Activated T-cell treated with anti-CD3 and anti-CD28 coated beads for 48 hours (primary cell): ENCODE results near the gene SEMA6B.

Source experiments
- DNase-seq: peaks from one replicate; pipeline ENCODE4 v3.0.0-alpha.2; 2020; ENCODE audit warnings: low read depth

SEMA6B gene

DNA sequence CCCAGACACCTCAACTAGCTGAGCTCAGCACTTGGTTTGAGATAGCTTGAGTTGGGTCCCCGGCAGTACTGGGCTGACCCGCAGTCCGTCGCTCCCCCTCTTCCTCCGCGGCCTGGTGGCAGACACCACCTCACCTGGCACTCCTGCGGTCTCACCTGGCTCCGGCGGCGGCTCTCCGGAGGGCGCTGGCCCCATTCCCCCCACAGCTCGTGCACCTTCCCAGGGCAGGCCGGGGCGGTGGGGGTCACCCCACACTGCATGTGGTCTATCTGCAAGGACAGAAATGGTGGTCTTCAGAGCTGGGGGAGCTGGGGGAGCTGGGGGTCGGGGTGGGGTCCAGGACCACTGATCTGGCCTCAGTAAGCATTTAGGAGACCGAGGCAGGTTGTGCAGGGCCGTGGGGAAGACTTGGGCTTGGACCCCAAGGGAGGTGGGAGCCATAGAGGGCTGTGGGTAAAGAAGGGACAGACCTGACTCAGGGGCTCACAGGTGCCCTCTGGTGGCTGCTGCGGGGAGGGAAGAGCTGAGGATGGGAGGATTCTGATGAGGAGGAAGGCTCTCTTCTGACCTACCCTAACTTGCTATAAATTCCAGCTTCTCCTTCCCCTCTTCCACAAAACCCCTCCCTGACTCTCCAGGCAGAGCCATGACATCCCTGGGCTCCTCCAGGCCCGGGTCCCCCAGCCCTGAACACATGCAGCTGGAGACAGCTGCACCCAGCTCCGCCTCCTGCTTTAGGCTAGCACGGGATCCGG, 34.5 kb downstream of the SEMA6B start:
- DNase-seq = peak; percentile 64

DNA sequence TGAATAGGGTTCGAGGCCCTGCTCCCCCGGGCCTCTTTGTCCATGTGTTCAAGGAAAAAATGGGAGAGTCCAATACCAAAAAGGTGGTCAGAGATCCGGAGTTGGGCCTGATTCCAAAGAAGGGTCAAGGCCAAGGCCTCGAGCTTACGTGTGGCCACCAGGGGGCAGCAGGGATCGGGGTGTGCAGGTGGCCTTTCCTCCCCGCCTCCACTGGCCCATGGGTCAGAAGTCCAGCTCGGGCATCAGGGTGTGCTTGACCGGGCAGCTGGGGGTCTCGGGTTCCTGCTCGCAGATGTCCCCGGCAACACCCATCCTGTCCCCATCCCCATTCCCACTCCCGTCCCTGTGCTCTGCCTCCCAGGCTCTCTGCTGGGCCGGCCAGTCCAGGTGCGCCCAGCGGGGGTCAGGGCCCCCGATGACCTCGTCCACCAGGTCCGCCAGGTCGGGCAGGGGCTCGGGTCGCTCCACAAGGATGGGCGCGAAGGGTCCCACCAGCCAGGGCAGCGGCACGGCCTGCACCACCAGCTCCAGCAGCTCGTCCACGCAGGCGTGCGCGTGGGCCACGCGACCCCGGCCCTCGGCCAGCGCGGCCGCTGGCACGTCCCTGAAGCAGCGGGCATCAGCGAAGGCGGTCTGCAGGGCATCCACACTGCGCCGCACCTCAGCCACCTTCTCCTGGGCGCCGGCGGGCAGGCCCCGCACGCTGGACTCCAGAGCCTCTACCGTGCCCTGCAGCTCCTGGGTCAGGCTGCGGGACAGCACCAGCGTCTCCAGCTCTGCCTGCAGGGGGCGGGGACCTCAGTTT, 36.0 kb downstream of the SEMA6B start:
- DNase-seq = peak; percentile 20

DNA sequence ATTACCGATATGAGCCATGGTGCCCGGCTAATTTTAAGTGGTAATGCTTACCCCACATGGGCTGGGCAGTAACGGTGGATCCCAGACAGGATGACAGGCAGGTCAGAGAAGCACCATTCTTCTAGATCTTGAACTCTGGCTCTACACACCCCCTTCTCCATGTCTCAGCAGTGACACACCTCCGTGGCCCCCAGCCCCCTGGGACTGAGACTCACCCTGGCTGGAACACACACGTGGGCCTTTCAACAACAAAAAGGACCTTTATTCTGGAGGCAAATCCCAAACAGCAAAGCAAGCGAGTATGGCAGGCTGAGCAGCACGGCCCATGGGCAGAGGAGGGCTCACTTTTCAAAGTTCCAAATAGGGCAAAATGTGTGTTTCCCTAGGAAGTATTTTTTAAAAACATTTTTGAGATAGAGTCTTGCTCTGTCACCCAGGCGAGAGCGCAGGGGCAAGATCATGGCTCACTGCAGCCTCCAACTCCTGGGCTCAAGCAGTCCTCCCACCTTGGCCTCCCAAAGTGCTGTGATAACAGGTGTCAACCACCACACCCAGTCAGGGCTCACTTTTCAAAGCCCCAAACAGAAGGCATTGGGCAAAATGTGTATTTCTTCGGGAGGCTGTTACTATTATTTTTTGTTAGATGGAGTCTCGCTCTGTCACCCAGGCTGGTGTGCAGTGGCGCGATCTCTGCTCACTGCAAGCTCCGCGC, 37.0 kb downstream of the SEMA6B start:
- DNase-seq = no peak

DNA sequence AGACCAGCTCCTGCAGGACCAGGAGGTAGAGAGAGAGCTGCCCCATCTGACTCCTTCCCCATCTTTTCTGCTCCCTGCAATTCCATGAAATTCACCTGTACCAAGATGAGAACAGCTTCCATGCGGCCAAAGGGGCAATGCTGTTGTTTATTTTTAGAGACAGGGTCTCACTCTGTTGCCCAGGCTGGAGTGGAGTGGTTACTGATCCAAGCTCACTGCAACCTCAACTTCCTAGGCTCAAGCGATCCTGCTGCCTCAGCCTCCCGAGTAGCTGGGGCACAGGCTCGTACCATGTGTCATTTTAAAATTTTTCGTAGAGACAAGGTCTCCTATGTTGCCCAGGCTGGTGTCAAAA, 37.6 kb downstream of the SEMA6B start:
- no peak for DNase-seq

DNA sequence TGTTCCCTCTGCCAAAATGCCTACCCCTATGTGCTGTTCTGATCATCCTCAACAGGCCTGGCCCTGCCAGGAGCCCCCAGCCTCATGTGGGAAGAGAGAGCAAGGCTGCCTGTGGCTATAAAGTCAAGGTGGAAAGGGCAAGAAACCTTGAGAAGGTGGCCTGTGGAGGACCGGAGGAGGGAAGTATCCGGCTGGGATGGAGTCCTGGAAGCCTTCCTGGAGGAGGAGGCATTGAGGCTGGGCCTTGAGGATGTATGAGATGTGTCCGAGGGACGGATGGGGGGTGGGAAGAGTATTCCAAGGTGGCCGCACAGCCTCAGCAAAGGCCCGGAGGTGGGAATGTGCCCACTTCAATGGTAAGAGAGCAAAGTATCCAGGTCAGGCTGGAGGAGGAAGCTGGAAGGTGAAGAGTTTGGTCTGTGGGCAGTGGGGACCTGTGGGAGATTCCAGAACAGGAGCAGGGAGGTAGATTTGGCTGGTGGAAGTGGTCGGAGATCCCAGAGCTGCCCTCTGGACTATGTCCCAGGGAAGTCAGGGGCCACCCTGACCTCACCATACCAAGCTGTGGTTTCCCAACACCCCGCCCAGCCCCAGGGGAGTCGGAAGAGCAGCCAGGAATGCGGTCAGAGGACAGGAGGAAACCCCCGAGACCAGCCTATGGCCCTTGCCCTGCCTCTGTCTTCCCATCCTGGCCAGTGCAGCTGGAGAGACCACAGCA, 38.2 kb downstream of the SEMA6B start:
- DNase-seq = no peak

DNA sequence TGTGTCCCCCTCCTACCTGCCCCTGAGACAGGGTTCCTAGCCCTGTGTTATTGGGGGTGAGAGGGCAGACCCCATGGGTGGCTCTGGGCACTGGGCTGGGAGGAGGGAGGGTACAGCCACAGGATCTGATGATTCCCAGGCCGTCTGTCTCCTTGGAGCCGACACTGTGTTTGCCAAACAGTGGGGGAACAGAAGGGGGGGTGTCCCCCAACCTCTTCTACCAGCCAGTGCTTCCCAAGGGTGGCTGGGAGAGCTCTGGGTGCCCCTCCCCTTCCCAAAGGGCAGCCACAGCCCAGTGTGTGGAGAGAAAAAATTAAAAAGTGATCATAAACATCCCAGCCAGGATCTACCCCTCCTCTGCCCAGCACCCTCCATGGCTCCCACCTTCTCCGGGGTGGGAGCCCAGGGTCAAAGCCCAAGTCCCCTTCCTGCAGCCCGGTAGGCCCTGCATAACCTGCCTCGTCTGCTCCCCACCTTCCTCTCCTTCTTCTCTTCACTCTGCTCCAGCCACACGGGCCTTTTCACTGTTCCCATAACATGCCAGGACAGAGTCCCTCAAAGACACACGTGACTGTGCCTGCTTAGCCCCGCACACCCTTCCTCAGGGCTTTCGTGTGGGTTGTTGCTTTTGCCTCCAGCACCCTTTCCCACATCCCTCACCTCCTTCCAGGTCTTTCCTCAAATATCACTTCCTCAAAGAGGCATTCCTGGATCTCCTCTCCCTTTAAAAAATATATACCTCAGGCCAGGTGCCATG, 39.8 kb downstream of the SEMA6B start:
- DNase-seq = no peak

DNA sequence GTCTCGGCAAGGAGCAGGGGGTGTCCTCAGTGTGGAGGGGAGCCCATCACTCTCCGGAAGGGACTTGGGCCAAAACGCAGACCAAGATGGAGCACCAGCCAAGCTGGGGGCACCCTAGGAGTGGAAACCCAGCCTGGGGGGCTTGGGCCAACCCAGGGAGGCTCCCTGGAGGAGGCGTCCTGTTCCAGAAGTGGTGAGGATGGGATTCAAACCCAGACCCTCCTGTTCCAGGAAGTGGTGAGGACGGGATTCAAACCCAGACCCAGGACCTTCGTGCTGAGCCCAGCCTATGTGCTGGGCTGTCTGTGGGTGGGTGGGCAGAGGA, 40.4 kb downstream of the SEMA6B start:
- no peak for DNase-seq

DNA sequence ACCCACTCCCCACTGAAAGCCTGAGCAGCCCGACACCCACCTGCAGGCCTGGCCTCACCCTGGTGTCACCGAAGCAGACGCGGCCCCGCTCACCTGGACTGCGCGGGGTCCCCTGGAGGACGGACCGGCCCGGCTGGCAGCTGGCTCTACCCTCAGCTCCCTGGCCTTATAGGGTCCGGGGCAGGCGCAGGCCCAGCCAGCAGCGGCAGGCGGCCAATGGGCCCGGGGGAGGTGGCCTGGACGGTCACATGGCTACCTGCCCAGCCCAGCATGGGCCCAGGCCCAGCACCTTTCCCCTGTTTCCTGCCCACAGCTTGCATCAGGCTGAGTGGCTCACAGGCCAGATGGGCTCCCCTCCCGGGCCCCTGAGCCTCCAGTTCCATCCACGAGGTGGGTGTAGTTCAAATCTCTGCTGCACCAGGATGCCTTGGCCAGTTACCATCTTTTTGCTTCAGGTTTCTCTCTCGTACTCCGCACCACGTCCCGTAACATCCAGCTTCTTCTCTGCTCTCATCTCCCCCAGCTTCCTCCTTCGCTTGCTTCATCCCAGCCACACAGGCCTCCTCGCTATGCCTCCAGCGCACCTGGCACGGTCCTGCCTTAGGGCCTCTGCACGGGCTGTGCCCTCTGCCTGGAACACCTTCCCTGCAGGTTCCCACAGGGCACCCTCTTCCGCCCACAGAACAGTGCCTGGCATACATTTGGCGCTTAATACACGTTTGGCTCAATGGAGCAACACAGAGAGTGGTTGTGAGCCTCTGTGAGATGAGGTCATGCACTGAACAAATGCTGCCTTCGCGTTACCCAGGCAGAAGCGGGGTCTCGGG, 40.9 kb downstream of the SEMA6B start, which contains the start of gene PLIN4:
Gene PLIN4, minus strand, starts transcription at position 142 of the 827 bp plus-strand sequence. CDS start 214 bp downstream, outside the sequence.
- no peak for DNase-seq

DNA sequence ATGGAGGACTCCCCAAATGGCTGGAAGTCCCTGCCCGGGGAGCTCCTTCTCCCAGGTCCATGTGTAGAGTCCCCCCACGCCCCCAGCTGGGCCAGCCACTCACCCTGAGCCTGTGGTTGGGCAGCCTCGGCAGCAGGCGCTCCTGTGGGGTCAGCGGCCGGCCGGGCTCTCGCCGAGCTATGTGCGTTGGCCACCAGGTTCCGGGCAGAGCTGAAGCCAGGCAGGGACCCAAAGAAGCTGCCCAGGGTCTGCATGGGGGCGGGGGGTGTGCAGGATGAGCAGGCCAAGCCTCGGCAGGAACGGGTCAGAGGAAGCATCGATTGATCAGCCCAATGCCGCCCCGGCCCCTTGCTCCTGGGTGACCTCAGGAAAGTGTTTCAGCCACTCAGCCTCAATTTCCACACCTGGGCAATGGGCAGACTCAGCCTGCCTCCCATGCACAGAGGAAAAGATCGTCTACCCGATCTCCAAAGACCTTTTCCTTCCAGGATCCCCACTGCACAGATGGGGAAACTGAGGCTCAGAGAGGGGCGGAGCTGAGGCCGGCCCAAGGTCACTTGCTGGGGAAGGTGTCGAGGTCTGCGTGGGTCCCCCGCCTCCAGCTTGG, 41.9 kb downstream of the SEMA6B start:
- DNase-seq = no peak

DNA sequence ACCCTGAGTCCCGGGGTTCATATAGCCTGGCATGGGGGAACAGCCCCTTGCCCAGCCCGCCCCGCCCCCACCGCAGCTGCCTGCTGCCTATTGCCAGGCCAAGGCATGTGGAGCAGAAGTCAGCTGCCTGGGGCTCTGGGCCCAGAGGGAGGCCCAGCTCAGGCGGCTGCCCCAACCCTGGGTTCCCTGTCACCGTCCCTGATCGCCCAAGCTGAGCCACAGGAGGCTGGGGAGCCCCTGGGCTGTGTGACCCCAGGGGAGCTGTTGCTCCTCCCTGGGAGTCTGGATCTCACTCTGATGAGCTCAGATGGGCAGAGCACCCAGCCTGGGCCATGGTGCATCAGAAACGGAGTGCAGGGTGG, 42.6 kb downstream of the SEMA6B start:
- DNase-seq = no peak

DNA sequence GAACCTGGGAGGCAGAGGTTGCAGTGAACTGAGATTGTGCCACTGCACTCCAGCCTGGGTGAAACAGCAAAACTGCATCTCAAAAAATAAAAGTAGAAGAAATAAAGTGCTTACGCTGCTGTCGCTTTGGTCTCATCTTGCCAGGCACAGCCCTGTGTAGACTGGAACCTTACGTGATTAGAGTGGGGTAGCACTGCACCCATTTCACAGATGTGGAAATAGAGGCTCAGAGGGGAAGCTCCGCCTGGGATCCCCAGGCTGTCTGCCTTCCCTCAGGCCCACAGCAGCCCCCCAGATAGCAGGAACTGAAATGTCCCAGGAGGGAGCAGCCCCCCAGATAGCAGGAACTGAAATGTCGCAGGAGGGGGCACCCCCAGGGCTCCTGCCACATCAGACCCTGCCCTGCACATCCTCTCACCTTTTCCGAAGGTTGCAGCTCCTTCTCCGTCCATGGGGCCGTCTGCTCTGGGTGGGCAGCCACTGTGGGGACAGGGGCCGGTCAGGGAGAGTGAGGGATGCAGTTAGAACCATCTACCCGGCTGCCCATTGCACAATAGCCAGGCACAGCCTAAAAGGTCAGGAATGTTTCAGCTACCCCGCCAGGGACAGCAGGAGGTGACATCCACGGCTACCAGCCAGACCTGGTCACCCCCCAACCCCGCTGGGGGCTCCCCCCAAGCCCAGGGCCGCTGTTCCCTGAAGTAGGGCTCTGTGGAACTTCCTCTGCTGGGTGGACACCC, 43.1 kb downstream of the SEMA6B start:
- no peak for DNase-seq

DNA sequence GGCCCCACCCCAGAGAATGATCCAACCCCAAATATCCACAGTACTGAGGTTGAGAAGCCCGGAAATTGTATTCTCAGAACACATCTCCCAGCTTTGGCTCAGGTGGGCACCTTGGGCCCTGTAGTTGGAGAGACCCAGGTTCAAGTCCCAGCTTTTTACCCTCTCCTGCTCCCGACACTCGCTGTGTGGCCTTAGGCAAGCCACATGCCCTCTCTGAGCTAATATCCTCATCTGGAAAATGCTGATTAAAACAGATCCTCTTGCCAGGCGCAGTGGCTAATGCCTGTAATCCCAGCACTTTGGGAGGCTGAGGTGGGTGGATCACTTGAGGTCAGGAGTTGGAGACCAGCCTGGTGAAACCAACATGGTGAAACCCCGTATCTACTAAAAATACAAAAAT, 43.8 kb downstream of the SEMA6B start:
- no peak for DNase-seq

DNA sequence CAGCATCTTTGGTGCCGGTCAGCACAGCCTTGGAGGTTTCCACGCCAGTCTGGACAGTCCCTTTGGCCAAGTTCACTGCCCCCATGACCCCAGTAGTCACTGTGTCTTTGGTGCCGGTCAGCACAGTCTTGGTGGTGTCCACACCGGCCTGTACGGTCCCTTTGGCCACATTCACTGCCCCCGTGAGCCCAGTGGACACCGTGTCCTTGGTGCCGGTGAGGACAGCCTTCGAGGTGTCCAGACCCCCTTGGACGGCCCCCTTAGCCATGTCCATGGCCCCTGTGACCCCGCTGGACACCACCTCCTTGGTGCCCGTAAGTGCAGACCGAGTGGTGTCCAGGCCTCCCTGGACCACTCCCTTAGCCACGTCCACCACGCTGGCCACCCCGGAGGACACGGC, 46.2 kb downstream of the SEMA6B start:
- no peak for DNase-seq

DNA sequence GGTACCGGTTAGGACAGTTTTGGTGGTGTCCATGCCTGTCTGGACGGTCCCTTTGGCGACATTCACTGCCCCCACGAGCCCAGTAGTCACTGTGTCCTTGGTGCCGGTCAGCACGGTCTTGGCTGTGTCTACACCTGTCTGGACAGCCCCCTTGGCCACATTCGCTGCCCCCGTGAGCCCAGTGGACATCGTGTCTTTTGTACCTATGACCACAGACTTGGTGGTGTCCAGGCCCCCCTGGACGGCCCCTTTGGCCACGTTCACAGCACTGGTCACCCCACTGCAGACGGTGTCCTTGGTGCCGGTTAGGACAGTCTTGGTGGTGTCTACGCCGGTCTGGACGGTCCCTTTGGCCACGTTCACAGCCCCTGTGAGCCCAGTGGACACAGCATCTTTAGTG, 47.4 kb downstream of the SEMA6B start:
- no peak for DNase-seq

DNA sequence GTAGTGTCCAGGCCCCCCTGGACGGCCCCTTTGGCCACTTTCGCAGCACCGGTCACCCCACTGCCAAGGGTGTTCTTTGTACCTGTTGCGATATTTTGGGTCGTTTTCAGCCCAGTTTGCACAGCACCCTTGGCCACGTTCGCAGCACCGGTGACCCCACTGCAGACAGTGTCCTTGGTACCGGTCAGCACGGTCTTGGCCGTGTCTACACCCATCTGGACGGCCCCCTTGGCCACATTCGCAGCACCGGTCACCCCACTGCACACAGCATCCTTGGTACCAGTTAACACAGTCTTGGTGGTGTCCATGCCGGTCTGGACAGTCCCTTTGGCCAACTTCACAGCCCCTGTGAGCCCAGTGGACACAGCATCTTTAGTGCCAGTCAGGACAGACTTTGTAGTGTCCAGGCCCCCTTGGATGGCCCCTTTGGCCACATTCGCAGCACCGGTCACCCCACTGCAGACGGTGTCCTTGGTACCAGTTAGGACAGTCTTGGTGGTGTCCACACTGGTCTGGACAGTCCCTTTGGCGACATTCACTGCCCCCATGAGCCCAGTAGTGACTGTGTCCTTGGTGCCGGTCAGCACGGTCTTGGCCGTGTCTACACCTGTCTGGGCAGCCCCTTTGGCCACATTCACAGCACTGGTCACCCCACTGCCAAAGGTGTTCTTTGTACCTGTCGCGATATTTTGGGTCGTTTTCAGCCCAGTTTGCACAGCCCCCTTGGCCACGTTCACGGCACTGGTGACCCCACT, 48.0 kb downstream of the SEMA6B start:
- DNase-seq = no peak

DNA sequence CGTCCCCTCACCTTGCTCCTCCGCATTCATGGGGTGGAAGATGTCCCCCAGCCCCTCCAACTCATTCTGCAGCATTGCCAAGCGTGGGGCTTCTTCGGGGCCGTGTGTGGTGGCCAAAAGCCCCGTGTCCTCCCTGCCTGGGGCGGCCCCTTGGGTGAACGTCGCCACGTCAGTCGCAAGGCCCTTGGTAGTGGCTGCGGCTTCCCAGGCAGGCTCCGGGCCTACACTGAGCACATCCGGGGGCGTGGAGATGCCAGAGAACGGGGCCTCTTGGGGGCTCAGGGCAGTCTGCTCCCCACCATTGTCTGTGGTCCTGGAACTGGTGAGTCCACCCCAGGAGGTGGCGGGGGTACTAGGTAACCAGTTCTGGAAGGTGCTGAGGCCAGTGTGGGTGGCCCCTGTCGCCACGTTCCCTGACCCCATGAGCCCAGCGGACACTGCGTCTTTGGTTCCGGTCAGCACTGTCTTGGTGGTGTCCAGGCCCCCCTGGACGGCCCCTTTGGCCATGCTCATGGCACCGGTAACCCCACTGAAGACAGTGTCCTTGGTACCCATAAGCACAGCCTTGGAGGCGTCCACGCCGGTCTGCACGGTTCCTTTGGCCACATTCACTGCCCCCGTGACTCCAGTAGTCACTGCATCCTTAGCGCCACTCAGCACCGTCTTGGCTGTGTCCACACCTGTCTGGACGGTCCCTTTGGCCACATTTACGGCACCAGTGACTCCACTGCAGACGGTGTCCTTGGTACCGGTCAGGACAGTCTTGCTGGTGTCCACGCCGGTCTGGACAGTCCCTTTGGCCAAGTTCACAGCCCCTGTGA, 48.8 kb downstream of the SEMA6B start:
- DNase-seq = no peak

DNA sequence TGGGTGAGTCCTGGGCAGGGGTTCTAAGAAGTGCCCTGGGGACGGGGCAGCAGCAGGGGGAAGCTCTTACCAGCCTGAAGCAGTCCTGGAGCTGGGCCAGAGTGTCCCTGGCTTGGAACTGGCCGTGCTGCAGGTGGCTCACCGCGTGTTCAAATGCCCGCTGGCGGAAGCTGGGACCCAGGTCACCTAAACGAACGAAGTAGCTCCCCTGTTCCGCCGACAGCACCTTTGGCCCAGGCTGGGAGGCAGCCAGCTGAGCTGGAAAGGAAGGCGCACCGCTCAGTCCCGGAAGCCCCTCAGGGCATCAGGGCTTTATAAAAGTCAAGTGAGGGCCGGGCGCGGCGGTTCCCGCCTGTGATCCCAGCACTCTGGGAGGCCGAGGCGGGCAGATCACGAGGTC, 50.8 kb downstream of the SEMA6B start:
- DNase-seq = no peak

DNA sequence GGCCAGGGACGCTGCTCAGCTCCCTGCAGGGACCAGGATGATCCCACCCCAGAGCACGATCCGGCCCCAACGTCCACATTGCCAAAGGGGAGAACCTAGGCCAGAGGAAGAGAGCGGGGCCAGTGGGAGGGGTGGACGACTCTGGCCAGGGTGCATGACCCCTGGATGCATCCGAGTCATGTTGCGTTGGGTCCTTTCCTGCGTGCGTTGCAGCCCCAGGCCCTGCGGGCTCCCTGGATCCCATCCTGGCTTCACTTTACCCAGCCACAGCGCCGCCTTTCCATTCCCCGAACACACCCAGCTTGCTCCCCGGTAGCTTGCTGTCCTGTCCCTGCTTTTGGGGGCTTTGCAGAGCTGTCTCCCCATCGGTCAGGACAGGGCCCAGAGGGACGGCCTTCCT, 51.7 kb downstream of the SEMA6B start:
- no peak for DNase-seq
